Activated T-cell treated with anti-CD3 and anti-CD28 coated beads, Interleukin-2, amount 50 U/mL, for 72 hours (primary cell): Measurements from ENCODE around the gene FBRSL1. TPM values are rescaled to one million over a fixed set of nuclear protein-coding genes. Genes with fewer than 3 reads are reported as not detected.

Experiments used
- ATAC-seq, 2 donors: fragments of 150-1000 bp; cut with Tn5 transposase; replicated peaks in 1 of 2; 2 replicates each; pipeline ENCODE4 v1.10.0; 2021; ENCODE audit warnings: moderate library complexity in 2 of 2, mild to moderate bottlenecking in 1 of 2
- DNase-seq, 2 donors: peaks; one replicate each; pipeline ENCODE4 v3.0.0; 2021 to 2022; ENCODE audit warnings: mixed read lengths in 1 of 2
- H3K27ac Mint-ChIP-seq: one replicate; pipeline ENCODE4 v1.8.0; 2022; ENCODE audit warnings: mild to moderate bottlenecking, moderate library complexity, mixed read lengths
- H3K27me3 Mint-ChIP-seq: one replicate; pipeline ENCODE4 v1.8.0; 2022; ENCODE audit warnings: low read depth, mixed read lengths
- H3K36me3 Mint-ChIP-seq, 2 donors: one replicate each; pipeline ENCODE4 v1.8.0; 2022; ENCODE audit warnings: mixed read lengths in 2 of 2, mild to moderate bottlenecking in 1 of 2; ENCODE audit not compliant: insufficient read depth in 2 of 2
- H3K4me1 Mint-ChIP-seq: one replicate; pipeline ENCODE4 v1.8.0; 2022; ENCODE audit warnings: low read depth, mixed read lengths
- H3K4me3 Mint-ChIP-seq, 2 donors: one replicate each; pipeline ENCODE4 v1.8.0; 2022; ENCODE audit warnings: mild to moderate bottlenecking in 2 of 2, mixed read lengths in 2 of 2, moderate library complexity in 2 of 2
- H3K9me3 Mint-ChIP-seq, 2 donors: one replicate each; pipeline ENCODE4 v1.8.0; 2022; ENCODE audit warnings: mixed read lengths in 2 of 2
- total RNA-seq, 2 donors: library from RNA; stranded (reverse); gene quantifications; one replicate each; pipeline ENCODE4 v1.2.3, GENCODE V29; 2022

Gene FBRSL1
- total RNA-seq, 2 donors from 2014 or later, result 37.0 to 42.7 TPM

- no peaks in the 10 kb centered on the region for H3K27me3 Mint-ChIP-seq
- no peak for DNase-seq
- no peaks in the 10 kb centered on the region for H3K9me3 Mint-ChIP-seq
- H3K27ac Mint-ChIP-seq, result peak overlapping the region; percentile 65
- ATAC-seq, result no peak
- H3K4me1 Mint-ChIP-seq, result peaks cover 50% of the 10 kb centered on the region
- peak overlapping the region; percentile 13 to 27 for H3K4me3 Mint-ChIP-seq
- peaks cover 1 to 2% of the 10 kb centered on the region in 2 donors for H3K36me3 Mint-ChIP-seq
These were observed 4.6 kb downstream of the FBRSL1 start for GRCh38 chr12:132494294-132495164.

GRCh38 chr12:132495165-132495544, 5.2 kb downstream of the FBRSL1 start:
- Mint-ChIP-seq H3K4me1 (peaks cover 54% of the 10 kb centered on the region), H3K27ac (no peak overlapping the region), H3K36me3 (peaks cover 1 to 2% of the 10 kb centered on the region in 2 donors), H3K27me3 (no peaks in the 10 kb centered on the region), H3K9me3 (no peaks in the 10 kb centered on the region), H3K4me3 (no peak overlapping the region)
- ATAC-seq (no peak), DNase-seq (no peak)

- H3K9me3 Mint-ChIP-seq, result no peaks in the 10 kb centered on the region
- ATAC-seq (no peak), DNase-seq (no peak)
- H3K4me1 Mint-ChIP-seq, result peaks cover 54% of the 10 kb centered on the region
- H3K27ac Mint-ChIP-seq, result no peak overlapping the region
- H3K36me3 Mint-ChIP-seq, result peaks cover 1 to 2% of the 10 kb centered on the region in 2 donors
- H3K27me3 Mint-ChIP-seq, result no peaks in the 10 kb centered on the region
- no peak overlapping the region for H3K4me3 Mint-ChIP-seq
These were observed 5.8 kb downstream of the FBRSL1 start for GRCh38 chr12:132495629-132496357.

- Mint-ChIP-seq H3K4me1 (peaks cover 49% of the 10 kb centered on the region), H3K27ac (no peak overlapping the region), H3K9me3 (no peaks in the 10 kb centered on the region), H3K36me3 (no peaks in the 10 kb centered on the region), H3K4me3 (no peak overlapping the region), H3K27me3 (no peaks in the 10 kb centered on the region)
- ATAC-seq (no peak), DNase-seq (no peak)
These were observed 6.4 kb downstream of the FBRSL1 start for GRCh38 chr12:132496358-132496669.

- Mint-ChIP-seq H3K4me3 (no peak overlapping the region), H3K9me3 (no peaks in the 10 kb centered on the region), H3K27me3 (no peaks in the 10 kb centered on the region), H3K27ac (no peak overlapping the region), H3K4me1 (peaks cover 46% of the 10 kb centered on the region), H3K36me3 (no peaks in the 10 kb centered on the region)
- no peak for ATAC-seq
- no peak for DNase-seq
These were observed 6.8 kb downstream of the FBRSL1 start for GRCh38 chr12:132496710-132497109.

- peaks cover 42% of the 10 kb centered on the region for H3K4me1 Mint-ChIP-seq
- H3K36me3 Mint-ChIP-seq, result no peaks in the 10 kb centered on the region
These were observed 7.8 kb downstream of the FBRSL1 start for GRCh38 chr12:132497514-132498405.

GRCh38 chr12:132498931-132499330, 9.0 kb downstream of the FBRSL1 start:
- Mint-ChIP-seq H3K36me3 (no peaks in the 10 kb centered on the region), H3K9me3 (no peaks in the 10 kb centered on the region), H3K4me3 (no peak overlapping the region), H3K4me1 (peaks cover 38% of the 10 kb centered on the region), H3K27me3 (no peaks in the 10 kb centered on the region), H3K27ac (no peak overlapping the region)
- ATAC-seq (no peak), DNase-seq (no peak)

More at GRCh38 chr12:132497514-132498405, 7.8 kb downstream of the FBRSL1 start:
- Mint-ChIP-seq H3K27ac (no peak overlapping the region), H3K4me3 (no peak overlapping the region), H3K27me3 (no peaks in the 10 kb centered on the region), H3K9me3 (no peaks in the 10 kb centered on the region)
- ATAC-seq (no peak), DNase-seq (no peak)

GRCh38 chr12:132500142-132500855, 10.3 kb downstream of the FBRSL1 start:
- ATAC-seq (peak in 1 of 2 donors; percentile 10), DNase-seq (no peak)
- H3K36me3 Mint-ChIP-seq, result no peaks in the 10 kb centered on the region
- H3K4me1 Mint-ChIP-seq, result peaks cover 35% of the 10 kb centered on the region
- no peaks in the 10 kb centered on the region for H3K9me3 Mint-ChIP-seq
- no peak overlapping the region for H3K27ac Mint-ChIP-seq
- H3K4me3 Mint-ChIP-seq, result no peak overlapping the region
- H3K27me3 Mint-ChIP-seq, result no peaks in the 10 kb centered on the region

- ATAC-seq (no peak), DNase-seq (no peak)
- no peaks in the 10 kb centered on the region for H3K27me3 Mint-ChIP-seq
- peaks cover 40% of the 10 kb centered on the region for H3K4me1 Mint-ChIP-seq
- no peaks in the 10 kb centered on the region for H3K36me3 Mint-ChIP-seq
- no peaks in the 10 kb centered on the region for H3K9me3 Mint-ChIP-seq
- H3K4me3 Mint-ChIP-seq, result no peak overlapping the region
- no peak overlapping the region for H3K27ac Mint-ChIP-seq
These were observed 10.9 kb downstream of the FBRSL1 start for GRCh38 chr12:132500856-132501180.

GRCh38 chr12:132501204-132501940, 11.4 kb downstream of the FBRSL1 start:
- no peaks in the 10 kb centered on the region for H3K9me3 Mint-ChIP-seq
- H3K4me1 Mint-ChIP-seq, result peaks cover 46% of the 10 kb centered on the region
- ATAC-seq (no peak), DNase-seq (no peak)
- H3K36me3 Mint-ChIP-seq, result no peaks in the 10 kb centered on the region
- H3K4me3 Mint-ChIP-seq, result no peak overlapping the region
- peak overlapping the region; percentile 20 for H3K27ac Mint-ChIP-seq
- no peaks in the 10 kb centered on the region for H3K27me3 Mint-ChIP-seq

- ATAC-seq, result no peak
- H3K9me3 Mint-ChIP-seq, result no peaks in the 10 kb centered on the region
- peaks cover 46% of the 10 kb centered on the region for H3K4me1 Mint-ChIP-seq
- H3K27ac Mint-ChIP-seq, result peak overlapping the region; percentile 20
- no peak overlapping the region for H3K4me3 Mint-ChIP-seq
- no peaks in the 10 kb centered on the region for H3K27me3 Mint-ChIP-seq
- no peak for DNase-seq
- no peaks in the 10 kb centered on the region for H3K36me3 Mint-ChIP-seq
These were observed 12.4 kb downstream of the FBRSL1 start for GRCh38 chr12:132502149-132502881.

GRCh38 chr12:132502882-132503193, 12.9 kb downstream of the FBRSL1 start:
- H3K27ac Mint-ChIP-seq, result no peak overlapping the region
- peaks cover 46% of the 10 kb centered on the region for H3K4me1 Mint-ChIP-seq
- DNase-seq (no peak), ATAC-seq (no peak)
- no peaks in the 10 kb centered on the region for H3K9me3 Mint-ChIP-seq
- no peak overlapping the region for H3K4me3 Mint-ChIP-seq
- H3K36me3 Mint-ChIP-seq, result no peaks in the 10 kb centered on the region
- no peaks in the 10 kb centered on the region for H3K27me3 Mint-ChIP-seq
